Hematopoietic multipotent progenitor cell treated with erythropoietin and hydrocortisone succinate and interleukin-3 and kit ligand, for 15 days (in vitro differentiated cells): Measurements from ENCODE around the gene JPT1.
A peak's percentile ranks its signal among the peaks of the same experiment; 100 is the strongest.
"Not testable (repeated sequence)": the region's sequence is repeated elsewhere in the genome, so short reads cannot be mapped to it uniquely, and the experiment has no call there.

Source experiments
- DNase-seq: peaks from one replicate; pipeline ENCODE4 v3.0.0-alpha.2; 2015; ENCODE audit warnings: low spot score

Gene JPT1

DNA sequence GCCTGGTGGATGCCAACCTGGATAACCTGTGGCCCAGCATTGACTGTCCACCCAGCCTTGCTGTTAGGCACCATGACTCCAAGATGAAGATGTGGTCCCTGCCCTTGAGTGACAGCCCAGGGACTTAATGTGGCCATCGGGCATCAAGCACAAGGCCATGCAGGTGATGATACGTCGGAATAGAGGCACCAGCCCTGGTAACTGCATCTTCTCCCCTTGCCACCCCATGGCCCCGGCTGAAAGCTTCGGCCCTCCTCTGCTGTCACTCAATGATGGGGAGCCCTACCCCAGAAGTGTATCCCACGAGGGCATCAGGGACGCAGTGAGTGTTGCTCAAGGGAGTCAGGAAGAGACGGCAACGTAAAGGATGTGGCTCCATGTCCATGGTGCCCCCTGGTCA lies 24.7 kb downstream of the JPT1 start:
- no peak for DNase-seq

DNA sequence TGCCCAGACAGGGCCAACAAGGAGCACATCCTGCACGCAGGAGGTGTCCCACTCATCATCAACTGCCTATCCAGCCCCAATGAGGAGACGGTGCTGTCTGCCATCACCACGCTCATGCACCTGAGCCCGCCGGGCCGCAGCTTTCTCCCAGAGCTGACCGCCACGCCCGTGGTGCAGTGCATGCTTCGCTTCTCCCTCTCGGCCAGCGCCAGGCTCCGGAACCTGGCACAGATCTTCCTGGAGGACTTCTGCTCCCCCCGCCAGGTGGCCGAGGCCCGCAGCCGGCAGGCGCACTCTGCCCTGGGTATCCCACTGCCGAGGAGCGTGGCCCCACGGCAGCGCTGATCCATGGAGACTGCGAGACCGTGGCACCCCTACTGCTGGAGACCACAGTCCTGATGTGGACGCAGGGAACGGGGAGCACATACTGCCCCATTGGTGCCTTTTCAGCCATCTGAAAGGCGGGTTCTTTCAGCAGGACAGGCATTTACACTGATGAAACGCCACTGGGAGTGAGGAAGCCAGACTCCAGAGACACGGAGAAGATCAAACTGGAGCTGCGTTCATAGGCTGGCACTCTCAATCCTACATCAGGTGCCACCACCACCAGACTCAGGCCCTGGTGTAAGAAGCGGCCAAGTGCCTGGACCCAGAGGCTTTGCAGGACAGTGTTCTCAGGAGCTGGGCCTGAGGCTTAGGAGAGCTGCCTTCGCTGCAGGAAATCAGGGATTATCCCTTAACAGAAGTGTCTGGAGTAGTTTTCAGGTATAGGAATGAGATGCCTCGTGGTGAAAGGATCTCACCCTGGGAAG lies 25.4 kb downstream of the JPT1 start:
- no peak for DNase-seq

DNA sequence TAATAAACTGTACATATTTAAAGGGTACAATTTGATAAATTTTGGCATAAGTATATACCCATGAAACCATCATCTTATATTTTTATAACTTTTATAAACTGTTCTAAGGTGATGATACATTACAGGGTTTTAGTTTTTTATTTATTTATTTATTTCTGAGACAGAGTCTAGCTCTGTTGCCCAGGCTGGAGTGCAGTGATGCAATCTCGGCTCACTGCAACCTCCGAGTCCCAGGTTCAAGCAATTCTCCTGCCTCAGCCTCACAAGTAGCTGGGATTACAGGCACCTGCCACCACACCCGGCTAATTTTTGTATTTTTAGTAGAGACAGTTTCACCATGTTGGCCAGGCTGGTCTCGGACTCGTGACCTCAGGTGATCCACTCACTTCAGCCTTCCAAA lies 26.4 kb downstream of the JPT1 start:
- not testable (repeated sequence) for DNase-seq

DNA sequence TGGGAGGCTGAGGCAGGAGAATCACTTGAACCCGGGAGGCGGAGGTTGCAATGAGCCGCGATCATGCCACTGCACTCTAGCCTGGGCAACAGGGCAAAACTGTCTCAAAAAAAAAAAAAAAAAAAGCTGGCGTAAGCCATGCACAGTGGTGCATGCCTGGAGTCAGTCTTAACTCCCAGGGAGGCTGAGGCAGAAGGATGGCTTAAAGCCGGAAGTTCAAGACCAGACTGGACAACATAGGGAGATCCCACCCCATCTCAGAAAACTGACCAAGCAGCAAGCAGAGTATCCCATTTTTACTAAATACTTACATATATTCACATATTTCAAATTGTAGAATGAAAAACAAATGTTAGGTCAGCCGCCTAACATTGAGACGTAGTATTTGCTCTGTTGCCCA lies 27.4 kb downstream of the JPT1 start:
- no peak for DNase-seq

DNA sequence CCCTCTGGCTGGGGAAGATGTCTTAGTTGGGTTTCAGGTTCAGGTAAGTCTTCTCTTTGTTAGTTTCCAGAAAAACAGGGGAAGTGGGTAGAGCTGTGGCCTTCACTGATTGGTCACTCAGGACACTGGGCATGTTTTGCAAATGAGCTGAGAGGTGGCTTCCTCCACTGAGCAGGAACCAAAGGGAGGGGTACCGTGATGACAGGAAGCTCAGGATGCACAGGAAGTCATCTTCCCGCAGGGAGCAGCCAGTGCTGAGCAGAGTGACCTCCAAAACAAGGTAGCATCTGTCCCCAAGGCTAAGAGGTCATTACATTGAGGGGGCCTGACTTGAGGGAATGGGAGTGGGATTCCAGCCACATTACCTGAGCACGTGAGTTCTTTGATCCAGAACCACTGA lies 28.3 kb downstream of the JPT1 start:
- DNase-seq, result no peak

DNA sequence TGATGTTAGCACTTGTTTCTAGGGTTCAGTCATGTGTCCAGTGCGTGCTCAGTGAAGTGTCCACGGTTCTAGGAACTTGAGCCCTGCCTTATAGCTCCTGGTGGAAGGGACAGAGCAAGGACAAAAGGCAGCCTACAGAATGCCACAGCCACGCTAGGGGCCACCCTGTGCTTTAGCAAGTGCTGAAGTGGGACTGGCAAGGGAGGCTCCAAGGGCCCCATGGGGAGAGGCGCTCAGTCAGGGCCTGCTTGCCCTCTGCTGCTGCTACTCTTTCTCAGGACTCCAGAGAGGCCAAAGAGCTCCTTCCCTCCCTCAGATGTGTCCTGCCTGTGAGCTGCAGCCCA lies 29.5 kb downstream of the JPT1 start:
- no peak for DNase-seq

DNA sequence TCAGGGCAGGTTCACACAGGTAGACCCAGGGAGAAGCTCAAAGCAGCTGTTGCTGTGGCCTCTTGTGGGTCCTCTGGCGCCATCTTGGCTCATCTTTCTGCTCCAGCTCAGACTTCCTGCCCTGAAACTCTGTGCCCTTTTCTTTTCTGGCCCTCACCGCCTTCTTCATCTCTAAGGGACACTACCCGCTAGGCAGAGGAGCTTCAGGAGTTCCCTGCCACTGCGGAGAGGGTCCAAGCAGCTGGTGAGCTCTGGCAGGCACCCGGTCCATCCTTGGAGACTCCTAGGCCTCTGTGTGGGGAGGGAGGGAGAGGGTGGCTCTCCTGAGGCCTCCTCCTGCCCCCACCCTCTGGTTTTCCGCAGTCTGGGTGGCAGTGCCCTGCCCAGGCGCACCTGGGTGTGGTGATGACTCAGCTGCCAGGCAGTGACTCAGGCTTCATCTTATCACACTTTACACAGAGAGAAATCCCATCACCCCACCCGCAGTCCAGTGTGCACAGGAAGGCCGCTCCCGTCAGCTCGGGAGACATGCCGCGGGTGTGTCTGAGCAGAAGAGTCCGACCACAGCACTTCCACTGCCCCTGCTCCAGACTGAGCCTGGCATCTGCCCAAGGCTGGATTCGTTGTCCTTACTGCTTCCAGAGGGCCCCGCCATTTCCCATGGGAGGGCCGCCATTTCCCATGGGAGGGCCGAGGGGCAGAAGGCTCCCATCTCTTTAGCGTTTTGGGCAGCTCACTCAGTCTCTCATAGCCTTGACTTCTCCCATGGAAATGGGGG lies 30.1 kb downstream of the JPT1 start:
- peak; percentile 98 for DNase-seq

DNA sequence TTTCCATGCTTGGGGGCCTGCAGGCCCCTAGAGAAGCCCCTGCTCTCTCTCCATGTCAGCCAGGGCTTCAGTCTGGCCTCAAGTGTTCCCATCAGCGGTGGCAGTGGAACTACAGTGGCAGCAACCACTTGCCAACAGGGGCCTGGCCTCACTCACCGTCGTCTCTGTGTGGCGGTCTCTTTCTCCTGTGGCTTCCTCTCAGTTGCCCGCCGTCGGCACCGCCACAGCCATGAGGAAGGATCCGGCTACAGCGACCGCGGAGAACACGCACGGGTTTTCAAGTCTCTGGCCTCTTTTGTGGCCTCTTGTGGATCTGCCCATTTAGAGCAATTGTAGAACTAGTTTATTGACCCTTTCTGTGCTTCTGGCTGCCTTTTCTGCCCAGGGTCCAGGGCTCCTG lies 36.0 kb downstream of the JPT1 start:
- DNase-seq, result no peak

DNA sequence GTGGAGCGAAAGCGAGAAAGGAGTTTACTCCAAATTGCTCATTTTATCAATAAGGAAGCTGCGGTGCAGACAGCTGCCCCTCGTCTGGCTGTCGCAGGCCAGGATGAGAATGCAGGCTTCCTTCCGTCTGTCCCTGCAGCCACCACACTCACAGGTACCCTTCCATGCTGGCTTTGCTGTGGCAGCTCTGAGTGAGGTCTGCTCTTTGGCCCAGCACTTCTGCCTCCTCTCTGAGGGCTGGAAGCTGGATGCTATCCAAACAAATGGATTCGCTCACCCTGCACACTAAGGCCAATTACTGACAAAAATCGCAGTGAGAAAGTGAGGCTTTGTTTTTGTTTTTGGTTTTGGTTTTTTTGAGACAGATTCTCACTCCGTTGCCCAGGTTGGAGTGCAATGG lies 37.6 kb downstream of the JPT1 start:
- DNase-seq, result no peak

DNA sequence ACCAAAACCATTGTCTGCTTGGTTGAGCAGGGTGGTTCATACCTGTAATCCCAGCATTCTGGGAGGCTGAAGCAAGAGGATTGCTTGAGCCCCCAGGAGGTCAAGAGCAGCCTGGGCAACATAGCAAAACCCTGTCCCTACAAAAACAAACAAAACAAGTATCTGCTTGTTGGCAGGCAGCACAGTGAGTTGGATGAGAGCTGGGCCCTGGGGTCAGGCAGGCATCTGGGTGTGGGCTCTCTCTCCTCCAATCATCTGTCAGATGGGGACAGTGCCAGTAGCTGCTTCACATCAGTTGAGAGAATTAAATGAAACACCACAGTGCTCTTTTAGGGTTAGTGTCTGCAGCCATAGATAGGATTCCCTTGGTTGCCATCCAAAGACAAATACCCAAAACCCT lies 38.8 kb downstream of the JPT1 start:
- peak; percentile 75 for DNase-seq

DNA sequence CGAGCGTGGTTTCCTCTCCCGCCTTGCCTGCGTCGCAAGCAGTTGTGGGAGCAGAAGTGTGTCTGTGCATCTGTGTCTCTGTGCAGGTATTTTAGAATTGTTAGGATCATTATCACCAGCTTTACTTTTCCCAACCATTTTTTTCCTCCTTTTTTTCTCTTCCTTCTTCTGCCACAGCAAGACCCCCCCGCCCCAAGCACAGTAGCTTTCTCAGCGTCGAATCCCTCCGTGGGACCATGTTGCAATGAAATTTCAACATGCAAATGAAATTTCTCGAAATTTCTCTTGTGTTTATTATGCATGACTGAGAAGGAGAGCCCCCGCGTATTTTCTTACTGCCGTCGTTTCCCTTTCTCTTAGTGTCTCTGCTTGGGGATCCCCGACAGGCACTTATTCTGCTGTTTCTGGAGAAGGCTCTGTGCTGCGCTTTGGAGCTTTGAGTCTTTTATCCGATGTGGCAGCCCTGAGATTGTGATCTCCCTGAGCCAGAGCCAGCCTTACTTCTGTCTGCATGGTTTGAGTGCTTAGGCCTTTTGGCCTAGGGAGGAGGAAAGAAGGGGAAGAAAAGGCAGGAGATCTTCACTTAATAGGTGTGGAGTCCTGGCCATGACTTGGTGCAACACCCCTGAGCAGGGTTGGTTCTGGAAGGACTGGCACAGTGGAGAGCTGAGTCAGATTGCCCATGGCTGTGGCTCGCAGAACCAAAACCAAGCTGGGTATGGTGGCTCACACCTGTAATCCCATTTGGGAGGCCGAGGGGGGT lies 39.6 kb downstream of the JPT1 start:
- peak; percentile 59 for DNase-seq

DNA sequence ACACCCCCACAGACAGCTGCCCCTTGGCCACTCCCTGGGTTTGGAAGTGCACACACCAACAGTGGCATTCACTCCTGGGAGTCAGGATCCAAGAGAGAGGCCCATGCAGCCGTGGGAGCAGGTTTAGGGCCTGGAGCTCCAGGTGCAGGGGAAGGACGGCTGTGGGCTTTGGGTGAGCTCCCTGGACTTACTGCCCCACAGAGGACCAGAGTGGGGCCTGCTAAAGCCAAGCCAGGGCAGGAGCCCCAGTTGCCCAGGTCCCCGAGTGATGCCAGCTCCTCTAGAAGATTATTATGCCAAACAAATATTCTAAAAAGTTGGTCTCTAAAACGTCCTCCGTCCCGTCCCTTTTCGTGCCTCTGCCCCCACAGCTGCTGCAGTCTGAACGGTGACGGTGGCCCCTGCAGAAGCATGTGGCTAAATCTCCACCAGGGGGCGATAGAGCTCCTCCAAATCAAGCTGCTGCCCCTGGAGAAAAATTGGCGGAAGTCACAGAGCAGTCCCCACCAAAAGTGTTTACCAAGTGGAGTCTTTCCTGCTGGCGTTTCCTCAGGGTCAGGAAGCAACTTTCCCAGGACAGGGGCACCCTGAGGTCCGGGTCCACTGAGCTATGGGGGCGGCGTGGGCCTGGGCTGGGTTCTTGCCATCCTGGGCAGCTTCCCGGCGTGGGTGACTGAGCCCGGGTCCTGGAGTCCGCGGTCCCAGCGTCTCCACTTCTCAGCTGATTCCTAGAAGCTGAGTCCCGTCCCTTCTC lies 40.3 kb downstream of the JPT1 start:
- peak; percentile 94 for DNase-seq

DNA sequence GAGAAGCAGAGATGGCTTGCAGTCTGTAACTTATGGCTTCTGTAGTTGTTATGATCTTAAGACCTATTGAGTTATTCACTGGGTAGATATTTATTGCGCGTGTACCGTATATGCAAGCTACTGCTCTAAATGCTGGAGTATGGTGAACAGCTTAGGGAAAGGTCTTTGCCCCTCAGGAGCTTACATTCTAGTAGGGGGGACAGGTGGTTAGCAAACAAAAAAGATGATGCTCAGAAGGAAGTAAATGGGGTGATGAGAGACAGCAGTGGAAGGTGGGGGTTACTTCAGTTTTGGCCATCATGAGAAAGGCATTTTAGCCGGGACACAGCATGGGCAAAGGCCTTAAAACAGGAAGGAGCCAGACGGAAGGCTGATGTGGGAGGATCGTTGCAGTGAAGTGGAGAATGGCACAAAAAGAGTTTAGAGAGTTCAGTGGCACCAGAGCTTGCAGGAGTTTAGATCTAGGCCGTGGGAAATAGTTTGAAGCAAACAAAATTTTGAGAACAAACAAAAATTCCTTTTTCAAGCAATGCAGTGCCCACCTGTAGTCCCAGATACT lies 42.5 kb downstream of the JPT1 start:
- no peak for DNase-seq

DNA sequence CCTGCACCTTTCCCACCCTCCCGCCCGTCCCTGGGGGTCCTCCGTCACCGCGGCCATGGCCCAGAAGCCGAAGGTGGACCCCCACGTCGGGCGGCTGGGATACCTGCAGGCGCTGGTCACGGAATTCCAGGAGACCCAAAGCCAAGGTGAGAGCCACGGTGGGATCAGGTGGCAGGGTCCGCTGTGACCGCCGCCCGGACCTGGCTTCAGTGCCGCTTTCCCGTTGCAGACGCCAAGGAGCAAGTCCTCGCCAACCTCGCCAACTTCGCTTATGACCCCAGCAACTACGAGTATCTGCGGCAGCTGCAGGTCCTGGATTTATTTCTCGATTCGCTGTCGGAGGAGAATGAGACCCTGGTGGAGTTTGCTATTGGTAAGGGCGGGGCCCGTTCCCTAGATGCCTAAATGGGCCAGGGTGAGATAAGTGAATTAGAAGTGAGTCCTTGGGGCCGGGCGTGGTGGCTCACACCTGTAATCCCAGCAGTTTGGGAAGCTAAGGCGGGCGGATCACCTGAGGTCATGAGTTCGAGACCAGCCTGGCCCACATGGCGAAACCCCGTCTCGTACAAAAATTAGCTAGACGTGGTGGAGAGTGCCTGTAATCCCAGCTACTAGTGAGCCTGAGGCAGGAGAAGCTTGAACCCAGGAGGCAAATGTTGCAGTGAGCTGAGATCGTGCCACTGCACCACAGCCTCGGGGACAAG lies 43.9 kb downstream of the JPT1 start:
- DNase-seq, result peak; percentile 34

DNA sequence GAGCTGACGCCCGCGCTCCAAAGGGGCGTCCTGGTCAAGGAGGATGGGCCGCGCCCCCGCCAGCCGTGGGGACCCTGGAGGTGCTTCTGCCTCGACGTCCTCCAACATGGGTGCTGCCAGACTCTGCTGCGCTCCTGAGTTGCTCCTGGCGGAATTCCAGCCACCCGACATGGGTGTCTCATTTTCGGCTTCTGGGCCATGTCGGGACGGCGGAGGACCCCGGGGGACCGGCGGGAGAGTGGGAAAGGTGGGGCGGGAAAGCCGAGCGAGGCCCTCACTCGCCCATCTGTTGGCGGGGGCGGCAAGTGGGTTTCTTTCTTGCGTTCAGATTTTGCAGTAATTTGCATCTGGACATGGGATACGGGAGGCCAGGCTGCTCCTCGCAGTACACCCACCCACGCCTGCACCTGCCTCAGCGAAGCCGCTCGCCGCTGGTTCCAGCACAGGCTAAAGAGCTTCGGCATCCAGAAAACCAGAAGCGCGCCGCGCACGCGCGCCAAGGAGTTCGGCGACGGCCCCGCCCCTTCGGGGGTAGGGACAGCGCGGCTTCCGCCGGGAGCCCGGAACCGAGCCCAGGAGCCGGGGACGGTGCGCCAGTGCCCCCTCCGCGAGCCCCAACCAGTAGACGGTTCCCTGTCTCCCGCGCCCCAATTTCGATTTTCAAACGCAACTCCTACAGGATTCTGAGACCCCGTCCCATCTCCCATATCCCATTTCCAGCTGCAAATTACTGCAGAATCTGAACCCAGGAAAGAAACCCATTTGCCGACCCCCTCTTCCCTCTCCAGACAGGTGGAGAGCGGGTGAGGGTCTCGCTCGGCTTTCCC lies 44.7 kb downstream of the JPT1 start, which contains the start of gene ARMC7:
ARMC7 (plus strand) TSS at position 563 of the 827 bp plus-strand sequence. CDS start 320 bp downstream, outside the sequence.
- DNase-seq, result peak; percentile 84

DNA sequence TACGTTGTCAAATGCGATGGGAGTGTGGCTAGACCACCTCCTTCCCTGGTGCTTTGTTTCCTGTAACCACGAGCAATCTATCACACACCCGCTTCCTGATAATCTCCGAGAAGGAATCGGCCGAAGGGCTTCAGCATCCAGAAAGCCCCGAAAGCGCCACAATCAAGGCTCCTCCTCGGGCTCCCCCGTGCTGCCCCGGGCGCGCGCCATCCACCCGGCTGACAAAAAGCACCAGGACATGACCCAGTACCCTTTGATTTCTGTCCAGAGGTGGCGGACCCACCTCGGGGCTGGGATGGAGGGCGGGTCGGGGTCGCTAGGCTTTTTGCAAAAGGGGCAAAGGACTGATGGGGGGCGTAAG lies 45.3 kb downstream of the JPT1 start:
- DNase-seq, result no peak

DNA sequence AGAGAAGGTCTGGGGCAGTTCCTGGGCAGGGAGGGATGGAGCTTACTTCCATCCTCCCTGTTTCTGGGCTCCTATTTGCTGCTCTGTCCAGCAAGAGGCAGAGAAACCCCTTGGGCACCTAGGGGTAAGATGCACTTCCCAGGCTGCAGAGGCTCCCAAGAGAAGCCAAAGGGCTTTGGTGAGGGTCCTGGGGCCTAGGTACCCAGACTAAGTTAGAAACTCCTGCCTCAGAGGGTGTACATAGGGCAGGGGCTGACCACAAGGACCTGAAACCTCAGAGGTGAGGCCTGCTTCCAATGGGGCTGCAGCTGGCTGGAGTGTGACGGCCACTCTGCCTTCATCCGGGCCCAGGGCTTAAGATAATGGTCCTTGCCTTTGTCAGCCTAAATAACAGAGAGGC lies 46.1 kb downstream of the JPT1 start:
- no peak for DNase-seq

DNA sequence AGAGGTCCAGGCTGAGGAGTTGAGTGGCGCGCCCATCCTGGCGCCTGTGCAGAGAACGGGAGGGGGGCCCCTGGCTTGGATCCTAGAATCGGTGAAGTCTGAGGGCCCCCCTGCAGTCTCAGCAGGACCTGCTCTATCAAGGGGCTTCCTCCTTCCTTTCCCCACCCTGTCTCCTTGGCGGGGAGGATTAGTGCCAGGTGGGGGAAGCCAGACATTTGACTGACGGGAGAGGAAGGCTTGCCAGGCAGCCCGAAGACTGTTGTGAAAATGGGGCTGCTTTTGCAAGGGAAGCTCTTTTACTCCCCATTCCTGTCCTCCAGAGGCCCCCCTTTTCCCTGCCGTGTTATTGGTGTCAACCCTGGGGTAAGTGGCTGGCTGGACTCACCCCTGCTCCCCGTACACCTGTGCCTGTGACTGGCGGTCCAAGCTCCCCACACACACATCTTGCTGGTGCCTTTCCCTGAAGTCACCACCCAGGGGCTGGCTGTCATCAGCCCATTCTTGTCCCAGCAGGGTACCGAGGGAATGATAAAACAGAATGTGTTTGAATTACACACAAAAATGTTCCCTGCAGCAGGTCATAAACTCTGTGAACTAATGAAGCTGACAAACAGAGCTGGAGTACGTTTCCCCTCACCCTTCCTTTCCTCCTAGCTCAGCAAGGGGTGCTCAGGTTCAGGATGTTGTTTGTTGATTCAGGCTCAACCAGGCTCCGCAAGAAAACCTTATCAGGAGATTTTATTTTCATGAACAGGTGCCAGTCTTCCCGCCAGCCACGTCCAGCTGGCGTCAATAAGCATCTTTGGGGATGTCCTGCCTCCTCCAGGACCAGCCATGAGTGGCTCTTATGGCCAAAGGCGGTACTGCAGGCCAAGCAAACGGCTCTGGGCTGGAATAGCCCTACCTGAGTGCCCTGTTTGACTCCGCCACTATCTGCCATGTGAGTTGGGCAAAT lies 48.9 kb downstream of the JPT1 start:
- DNase-seq, result peak; percentile 67
